NCI-H2081 (cell line): Measurements from ENCODE around the gene DLGAP1.

Experiments
- DNase-seq, 2 experiments: peaks; one replicate each; lab custom pipeline; 2025; lab: John Stamatoyannopoulos, UW

Gene DLGAP1

DNA sequence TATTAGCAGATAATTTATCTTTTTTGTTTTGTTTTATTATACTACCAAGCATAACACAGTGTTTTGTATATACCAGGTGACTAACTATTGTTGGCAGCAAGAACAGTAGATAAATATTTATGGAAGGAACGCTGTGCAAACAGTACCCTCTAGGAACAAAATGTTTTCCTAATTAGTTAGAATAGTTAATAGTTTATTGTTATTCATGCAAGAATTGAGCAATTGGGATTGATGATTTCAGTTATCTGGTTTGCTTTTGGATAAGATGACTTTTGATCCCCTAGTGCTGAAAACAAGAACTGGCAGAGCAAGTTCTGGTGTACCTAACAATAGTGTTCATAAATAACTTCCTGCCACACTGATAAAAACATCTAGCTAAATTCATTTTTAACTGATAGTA lies 681.8 kb downstream of the DLGAP1 start:
- peak in 1 of 2 experiments; percentile 45 for DNase-seq

GRCh38 chr18:3771121-3771971 lies 683.8 kb downstream of the DLGAP1 start:
- DNase-seq: peak; percentile 61 to 62

GRCh38 chr18:3761266-3761665 lies 693.8 kb downstream of the DLGAP1 start:
- no peak for DNase-seq

DNA sequence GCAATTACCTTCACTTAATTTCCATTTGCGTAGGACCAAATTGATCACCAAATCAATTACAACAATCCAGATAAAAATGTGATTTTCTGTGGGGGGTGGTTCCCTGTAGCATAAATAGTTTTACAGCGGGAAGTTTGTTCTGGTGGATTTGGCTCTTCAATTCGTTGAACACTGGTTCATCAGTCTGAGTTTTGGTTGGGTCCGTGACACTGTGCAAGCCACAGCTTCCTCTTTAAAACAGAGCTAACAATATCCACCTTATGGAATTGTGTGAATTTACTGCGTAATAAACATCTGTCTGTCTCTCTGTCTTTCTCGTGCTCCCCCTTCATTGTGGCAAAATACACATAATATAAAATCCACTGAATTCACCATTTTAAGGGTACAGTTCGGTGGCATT lies 694.4 kb downstream of the DLGAP1 start:
- DNase-seq: no peak

DNA sequence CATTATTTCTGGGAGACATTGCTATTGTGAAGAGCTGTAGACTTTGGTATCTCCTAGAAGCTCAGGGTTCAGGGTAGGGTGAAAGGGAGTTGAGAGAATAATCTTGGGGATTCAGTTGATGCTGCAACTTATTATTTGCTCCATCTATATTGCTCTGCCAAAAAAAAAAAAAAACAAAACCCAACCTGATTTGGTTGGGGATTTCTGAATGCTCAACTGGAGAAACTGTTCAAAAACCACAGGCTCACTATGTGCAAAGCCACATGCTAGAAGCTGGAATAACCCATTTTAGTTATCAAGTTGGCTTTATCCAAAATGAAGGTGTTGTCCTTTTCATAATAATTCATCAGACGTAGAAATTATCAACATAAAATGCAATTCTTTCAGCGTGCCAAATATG lies 696.0 kb downstream of the DLGAP1 start:
- no peak for DNase-seq

DNA sequence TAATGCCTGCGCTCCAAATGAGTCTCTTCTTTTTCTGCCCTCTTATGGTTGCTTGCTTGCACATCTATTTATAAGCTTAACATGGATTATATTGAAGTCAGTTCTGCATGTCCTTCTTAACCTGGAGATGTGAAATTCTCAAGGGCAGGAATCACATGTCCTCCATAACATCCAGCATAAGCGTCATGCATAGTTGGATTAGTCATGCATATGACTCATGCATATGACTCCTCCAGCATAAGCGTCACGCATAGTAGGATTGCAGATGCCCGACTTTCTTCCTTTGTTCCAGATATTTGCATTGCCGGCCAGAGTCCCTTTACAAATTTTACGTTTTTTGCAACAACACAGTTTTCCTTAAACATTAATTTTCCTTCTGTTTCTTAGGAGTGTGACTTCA lies 696.6 kb downstream of the DLGAP1 start:
- DNase-seq: no peak

DNA sequence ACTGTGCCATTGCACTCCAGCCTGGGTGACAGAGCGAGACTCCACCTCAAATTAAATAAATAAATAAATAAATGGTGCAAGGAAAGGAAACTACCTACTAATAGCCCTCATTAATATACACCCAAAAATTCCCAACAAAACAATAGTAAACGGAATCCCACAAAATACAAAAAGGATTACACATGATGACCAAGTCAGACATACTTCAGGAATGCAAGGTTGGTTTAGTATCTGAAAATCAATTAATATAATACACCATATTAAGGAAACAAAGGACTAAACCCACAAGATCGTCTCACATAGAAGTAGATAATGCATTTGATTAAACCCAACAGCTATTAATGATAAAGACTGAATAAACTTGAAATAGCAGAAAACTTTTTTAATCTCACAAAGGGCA lies 697.7 kb downstream of the DLGAP1 start:
- no peak for DNase-seq

DNA sequence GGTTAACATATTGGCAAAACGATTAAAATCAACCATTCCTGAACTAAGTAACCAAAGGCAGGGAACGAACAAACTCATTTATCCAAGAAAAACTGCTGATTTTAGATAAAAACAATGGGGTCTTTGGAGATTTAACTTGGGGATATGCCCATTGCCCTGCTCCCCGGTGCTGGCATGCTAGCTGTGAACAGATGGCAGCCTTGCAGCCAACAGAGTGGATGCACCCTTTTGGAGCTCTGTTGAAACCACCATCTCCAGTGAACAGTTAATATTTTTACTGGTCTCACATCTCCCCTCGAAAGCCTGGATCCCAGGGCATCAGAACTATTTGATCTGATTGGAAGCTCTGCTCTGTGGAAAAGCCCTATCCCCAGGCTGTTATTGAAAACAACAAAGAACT lies 702.0 kb downstream of the DLGAP1 start:
- no peak for DNase-seq

GRCh38 chr18:3748086-3748485 lies 707.0 kb downstream of the DLGAP1 start:
- DNase-seq: no peak

DNA sequence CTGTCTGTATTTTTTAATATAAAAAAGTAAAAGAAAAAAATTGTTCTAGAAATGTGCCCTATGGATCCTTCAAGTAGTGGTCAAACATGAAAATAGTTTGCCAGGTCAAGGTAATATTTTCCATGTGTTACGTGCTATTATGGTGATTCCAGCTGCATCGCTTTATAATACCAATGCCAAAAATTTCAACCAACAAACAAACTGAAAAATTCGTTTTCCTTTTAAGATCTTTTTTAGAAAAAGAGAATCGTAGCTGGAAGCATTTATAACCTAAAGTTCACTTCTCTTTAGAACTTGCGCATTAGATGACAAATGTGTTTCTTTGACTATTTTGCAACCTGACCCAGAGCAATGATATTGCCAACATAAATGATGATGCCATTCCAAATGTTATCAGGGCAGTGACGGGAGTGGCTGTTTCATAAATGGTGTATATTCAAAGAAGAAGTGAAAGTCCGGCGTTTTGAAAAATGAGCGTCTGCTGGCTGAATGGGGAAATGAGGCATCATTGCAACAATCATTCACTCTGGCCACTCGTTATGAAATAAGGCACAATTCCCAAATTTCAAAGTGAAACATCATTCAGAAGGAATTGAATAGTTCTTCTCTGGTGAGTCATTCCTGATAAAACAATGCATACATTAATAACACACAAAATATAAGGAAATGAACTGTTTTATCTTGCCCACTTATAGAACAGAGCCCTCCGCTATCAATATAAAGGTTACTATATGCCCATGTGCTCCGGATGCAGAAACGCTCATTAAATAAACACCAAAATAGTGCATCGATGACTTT lies 707.7 kb downstream of the DLGAP1 start:
- DNase-seq: no peak

- DNase-seq: no peak
Measured at GRCh38 chr18:3742541-3742940, 712.6 kb downstream of the DLGAP1 start.

DNA sequence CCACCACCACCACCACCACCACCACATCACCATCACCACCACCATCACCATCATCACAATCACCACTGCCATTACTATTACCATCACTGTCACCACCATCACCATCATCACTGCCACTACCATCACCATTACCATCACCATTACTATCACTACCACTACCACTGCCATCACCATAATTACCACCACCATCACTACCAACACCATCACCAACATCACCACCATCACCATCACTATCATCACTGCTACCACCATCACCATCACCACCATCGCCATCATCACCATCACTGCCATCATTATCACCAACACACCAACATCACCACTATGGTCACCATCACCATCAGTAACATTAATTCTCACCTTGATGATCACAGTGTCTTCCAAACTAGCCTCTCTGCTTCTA lies 713.8 kb downstream of the DLGAP1 start:
- no peak for DNase-seq

GRCh38 chr18:3728704-3729437 lies 726.2 kb downstream of the DLGAP1 start:
- no peak for DNase-seq

GRCh38 chr18:3727274-3727673 lies 727.8 kb downstream of the DLGAP1 start:
- DNase-seq: no peak

- DNase-seq: peak; percentile 48 to 83
Measured at GRCh38 chr18:3726238-3726951, 728.7 kb downstream of the DLGAP1 start.

GRCh38 chr18:3725115-3725514 lies 730.0 kb downstream of the DLGAP1 start:
- DNase-seq: no peak

GRCh38 chr18:3723554-3723953 lies 731.6 kb downstream of the DLGAP1 start:
- DNase-seq: no peak

GRCh38 chr18:3722649-3723433 lies 732.3 kb downstream of the DLGAP1 start:
- peak in 1 of 2 experiments; percentile 28 for DNase-seq

DNA sequence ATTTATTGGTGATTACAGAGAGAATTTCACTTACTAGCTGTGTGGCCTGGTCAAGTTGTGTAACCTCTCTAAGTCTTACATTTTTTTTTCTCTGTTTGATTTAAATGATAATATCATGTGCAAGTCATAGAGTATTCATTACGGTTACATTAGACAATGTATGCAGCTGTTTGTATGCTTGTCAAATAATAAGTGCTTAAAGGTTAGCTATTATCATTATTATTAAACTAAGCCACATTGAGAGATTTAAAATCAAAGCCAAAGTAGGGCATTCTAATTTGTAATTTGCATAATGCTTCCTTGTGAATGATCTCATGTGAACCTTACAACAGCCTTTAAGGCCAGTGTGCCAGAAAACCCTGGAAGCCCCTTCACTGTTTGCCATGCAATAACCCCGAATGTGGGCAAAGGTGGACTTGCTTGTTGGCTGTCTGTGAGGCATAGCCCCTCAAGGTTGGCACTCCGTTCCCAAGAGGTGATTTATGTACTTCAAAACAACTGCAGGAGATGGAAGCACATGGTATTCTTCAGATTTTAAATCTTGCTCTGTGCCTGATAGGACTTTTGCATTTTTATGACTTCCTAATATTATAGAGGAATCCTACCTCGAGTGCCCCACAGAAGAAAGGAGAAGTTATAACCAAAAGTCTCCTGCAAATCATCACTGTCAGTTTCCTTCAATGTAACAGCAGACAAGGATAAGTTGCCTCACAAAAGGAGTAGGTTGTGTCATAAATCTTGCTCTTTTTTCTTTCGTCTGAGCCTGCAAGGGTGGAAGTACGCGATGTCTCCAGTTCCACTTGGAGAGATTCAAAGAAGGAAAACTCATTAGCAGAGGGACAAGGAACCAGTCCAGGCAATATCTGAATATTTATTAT lies 733.1 kb downstream of the DLGAP1 start:
- DNase-seq: no peak
